ENCODE results near the gene SLC25A6. TPM values are rescaled to one million over a fixed set of nuclear protein-coding genes. Genes with fewer than 3 reads are reported as not detected.

SLC25A6 gene
- total and polyA plus RNA-seq, 10 of the 15 experiments (the other 5 are each of a cell fraction or from before 2014, with no cell fraction given) = 61.9 to 642 (median 322) TPM

- no peak for TF ChIP-seq IRF3 (IDR thresholded peaks at IDR 0.05)
- TF ChIP-seq LARP7 (IDR thresholded peaks at IDR 0.05) = no peak
- TF ChIP-seq RCOR1 (conservative IDR thresholded peaks at IDR 0.05; ENCODE audit: low read depth, low read length) = no peak
- peak; percentile 67 for TF ChIP-seq POLR2A (IDR thresholded peaks at IDR 0.05; ENCODE audit: low read depth, low read length)
- peak; percentile 71 for TF ChIP-seq POLR2AphosphoS5 (IDR thresholded peaks at IDR 0.05; ENCODE audit: low read length)
- no peak for TF ChIP-seq NR2F1 (conservative IDR thresholded peaks at IDR 0.05)
- no peak for TF ChIP-seq SIN3A (IDR thresholded peaks at IDR 0.05; ENCODE audit: low read depth, low read length)
- 0 out of 2 replicates have a peak, but pooled peaks have one; percentile 24 for TF ChIP-seq TCF3 (IDR thresholded peaks at IDR 0.05; ENCODE audit: borderline replicate concordance, insufficient read depth, low read depth, low read length)
- no peak for TF ChIP-seq FOXM1 (IDR thresholded peaks at IDR 0.05; ENCODE audit: low read depth, low read length)
- TF ChIP-seq, protein P1, sequence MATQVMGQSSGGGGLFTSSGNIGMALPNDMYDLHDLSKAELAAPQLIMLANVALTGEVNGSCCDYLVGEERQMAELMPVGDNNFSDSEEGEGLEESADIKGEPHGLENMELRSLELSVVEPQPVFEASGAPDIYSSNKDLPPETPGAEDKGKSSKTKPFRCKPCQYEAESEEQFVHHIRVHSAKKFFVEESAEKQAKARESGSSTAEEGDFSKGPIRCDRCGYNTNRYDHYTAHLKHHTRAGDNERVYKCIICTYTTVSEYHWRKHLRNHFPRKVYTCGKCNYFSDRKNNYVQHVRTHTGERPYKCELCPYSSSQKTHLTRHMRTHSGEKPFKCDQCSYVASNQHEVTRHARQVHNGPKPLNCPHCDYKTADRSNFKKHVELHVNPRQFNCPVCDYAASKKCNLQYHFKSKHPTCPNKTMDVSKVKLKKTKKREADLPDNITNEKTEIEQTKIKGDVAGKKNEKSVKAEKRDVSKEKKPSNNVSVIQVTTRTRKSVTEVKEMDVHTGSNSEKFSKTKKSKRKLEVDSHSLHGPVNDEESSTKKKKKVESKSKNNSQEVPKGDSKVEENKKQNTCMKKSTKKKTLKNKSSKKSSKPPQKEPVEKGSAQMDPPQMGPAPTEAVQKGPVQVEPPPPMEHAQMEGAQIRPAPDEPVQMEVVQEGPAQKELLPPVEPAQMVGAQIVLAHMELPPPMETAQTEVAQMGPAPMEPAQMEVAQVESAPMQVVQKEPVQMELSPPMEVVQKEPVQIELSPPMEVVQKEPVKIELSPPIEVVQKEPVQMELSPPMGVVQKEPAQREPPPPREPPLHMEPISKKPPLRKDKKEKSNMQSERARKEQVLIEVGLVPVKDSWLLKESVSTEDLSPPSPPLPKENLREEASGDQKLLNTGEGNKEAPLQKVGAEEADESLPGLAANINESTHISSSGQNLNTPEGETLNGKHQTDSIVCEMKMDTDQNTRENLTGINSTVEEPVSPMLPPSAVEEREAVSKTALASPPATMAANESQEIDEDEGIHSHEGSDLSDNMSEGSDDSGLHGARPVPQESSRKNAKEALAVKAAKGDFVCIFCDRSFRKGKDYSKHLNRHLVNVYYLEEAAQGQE (IDR thresholded peaks at IDR 0.05; ENCODE audit: low read depth, low read length) = no peak
- TF ChIP-seq, protein P2, sequence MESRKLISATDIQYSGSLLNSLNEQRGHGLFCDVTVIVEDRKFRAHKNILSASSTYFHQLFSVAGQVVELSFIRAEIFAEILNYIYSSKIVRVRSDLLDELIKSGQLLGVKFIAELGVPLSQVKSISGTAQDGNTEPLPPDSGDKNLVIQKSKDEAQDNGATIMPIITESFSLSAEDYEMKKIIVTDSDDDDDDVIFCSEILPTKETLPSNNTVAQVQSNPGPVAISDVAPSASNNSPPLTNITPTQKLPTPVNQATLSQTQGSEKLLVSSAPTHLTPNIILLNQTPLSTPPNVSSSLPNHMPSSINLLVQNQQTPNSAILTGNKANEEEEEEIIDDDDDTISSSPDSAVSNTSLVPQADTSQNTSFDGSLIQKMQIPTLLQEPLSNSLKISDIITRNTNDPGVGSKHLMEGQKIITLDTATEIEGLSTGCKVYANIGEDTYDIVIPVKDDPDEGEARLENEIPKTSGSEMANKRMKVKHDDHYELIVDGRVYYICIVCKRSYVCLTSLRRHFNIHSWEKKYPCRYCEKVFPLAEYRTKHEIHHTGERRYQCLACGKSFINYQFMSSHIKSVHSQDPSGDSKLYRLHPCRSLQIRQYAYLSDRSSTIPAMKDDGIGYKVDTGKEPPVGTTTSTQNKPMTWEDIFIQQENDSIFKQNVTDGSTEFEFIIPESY (IDR thresholded peaks at IDR 0.05) = peak; percentile 52; the same call in 1 of the 2 replicates
- TF ChIP-seq JUND (IDR thresholded peaks at IDR 0.05; ENCODE audit: low read depth, low read length) = no peak
- TF ChIP-seq NFIC (IDR thresholded peaks at IDR 0.05; ENCODE audit: low read depth, low read length) = no peak
- TF ChIP-seq ATF2 (IDR thresholded peaks at IDR 0.05; ENCODE audit: low read length) = no peak
- TF ChIP-seq CTCF (IDR thresholded peaks at IDR 0.05 in 2 of 3, conservative IDR thresholded peaks at IDR 0.05 in 1 of 3; ENCODE audit: control insufficient read depth in 2 of 3, extremely low read depth in 1 of 3, insufficient read depth in 1 of 3, low read depth in 3 of 3, low read length in 3 of 3) = no peak; a peak in 1 of 6 replicates
- TF ChIP-seq PAX5 (IDR thresholded peaks at IDR 0.05; ENCODE audit: borderline replicate concordance, low read depth, low read length) = no peak
- TF ChIP-seq WRNIP1 (IDR thresholded peaks at IDR 0.05; ENCODE audit: borderline replicate concordance, low read depth, low read length) = no peak
Measured at GRCh38 chrX:1385253-1386223, 6.4 kb downstream of the SLC25A6 start (continued).
